Upper lobe of left lung (tissue), 4 donors: ENCODE results near the gene MPG.

Experiments used
- CTCF ChIP-seq, 6 experiments: fragments of 450-650 bp in 4 of 6; fragments of 200-600 bp in 2 of 6; sonication (generic) in 2 of 6; IDR thresholded peaks; one replicate each; pipeline ENCODE4 v1.5.1; 2016 to 2019; ENCODE audit warnings: antibody characterized with exemption in 6 of 6
- POLR2A ChIP-seq, 4 donors: fragments of 450-650 bp; IDR thresholded peaks; one replicate each; pipeline ENCODE4 v1.5.1; 2016 to 2017; ENCODE audit warnings: antibody characterized with exemption in 4 of 4, mild to moderate bottlenecking in 2 of 4
- POLR2AphosphoS5 ChIP-seq, 2 donors: sonication (generic); formaldehyde crosslinking; IDR thresholded peaks; one replicate each; pipeline ENCODE4 v1.5.1; 2017; ENCODE audit warnings: antibody characterized with exemption in 2 of 2

- no peak for TF ChIP-seq CTCF (IDR thresholded peaks at IDR 0.05)
- no peak for TF ChIP-seq POLR2A (IDR thresholded peaks at IDR 0.05)
- TF ChIP-seq POLR2AphosphoS5 (IDR thresholded peaks at IDR 0.05): no peak
These were observed 5.1 kb downstream of the MPG start for GRCh38 chr16:83060-83603.
